GM21737 (cell line): ENCODE data around the gene LRRC10B.

ENCODE experiments used
- ATAC-seq: cut with Tn5 transposase; IDR thresholded peaks from one replicate; pipeline ENCODE4 v1.9.1; 2021; ENCODE audit warnings: mild to moderate bottlenecking, moderate library complexity; ENCODE audit not compliant: unreplicated experiment

The LRRC10B gene

GRCh38 chr11:61528114-61528513 is 19.6 kb downstream of the LRRC10B start:
- ATAC-seq = no peak

- ATAC-seq = no peak
These were observed 21.1 kb downstream of the LRRC10B start for GRCh38 chr11:61529537-61530225.

GRCh38 chr11:61531044-61531443 is 22.5 kb downstream of the LRRC10B start:
- ATAC-seq = no peak

- no peak for ATAC-seq
These were observed 23.8 kb downstream of the LRRC10B start for GRCh38 chr11:61532134-61533038.

GRCh38 chr11:61533039-61533375 is 24.5 kb downstream of the LRRC10B start:
- ATAC-seq = no peak

- no peak for ATAC-seq
These were observed 24.9 kb downstream of the LRRC10B start for GRCh38 chr11:61533401-61533800.

- ATAC-seq = no peak
These were observed 25.7 kb downstream of the LRRC10B start for GRCh38 chr11:61534025-61534932.

- ATAC-seq = no peak
These were observed 26.6 kb downstream of the LRRC10B start for GRCh38 chr11:61534933-61535839.

GRCh38 chr11:61535998-61536675 is 27.6 kb downstream of the LRRC10B start:
- no peak for ATAC-seq

- ATAC-seq = no peak
These were observed 28.2 kb downstream of the LRRC10B start for GRCh38 chr11:61536676-61537270.

GRCh38 chr11:61537326-61537725 is 28.8 kb downstream of the LRRC10B start:
- ATAC-seq = no peak

GRCh38 chr11:61538636-61538961 is 30.1 kb downstream of the LRRC10B start:
- ATAC-seq = no peak

GRCh38 chr11:61539006-61539405 is 30.5 kb downstream of the LRRC10B start:
- ATAC-seq = no peak

GRCh38 chr11:61539831-61540357 is 31.3 kb downstream of the LRRC10B start:
- ATAC-seq = no peak

GRCh38 chr11:61540528-61540927 is 32.0 kb downstream of the LRRC10B start:
- ATAC-seq = no peak

GRCh38 chr11:61541598-61541997 is 33.0 kb downstream of the LRRC10B start:
- ATAC-seq = no peak

- no peak for ATAC-seq
These were observed 33.5 kb downstream of the LRRC10B start for GRCh38 chr11:61542024-61542461.

- no peak for ATAC-seq
These were observed 34.2 kb downstream of the LRRC10B start for GRCh38 chr11:61542705-61543104.
